PC-3 (cell line): ENCODE data around the gene MAP4K2. TPM values are rescaled to one million over a fixed set of nuclear protein-coding genes. Genes with fewer than 3 reads are reported as not detected.

Source experiments
- ATAC-seq: fragments of 200-7000 bp; cut with Tn5 transposase; 2 replicates; pipeline ENCODE4 v1.9.1; 2020; ENCODE audit warnings: mild to moderate bottlenecking, moderate library complexity
- BruUV-seq: library from RNA; stranded (reverse); fragments of 400-500 nt; replicated peaks from 2 replicates; lab custom pipeline; 2021; lab: Mats Ljungman, UMichigan
- CTCF ChIA-PET: fragments of 300-600 bp; sonication (Branson Sonifier 250); formaldehyde crosslinking; loops from one replicate; lab custom pipeline; 2022; ENCODE audit warnings: antibody characterized with exemption; lab: Charles Lee
- POLR2A ChIA-PET: fragments of 300-600 bp; sonication (Branson Sonifier 250); formaldehyde crosslinking; loops from one replicate; lab custom pipeline; 2022; ENCODE audit warnings: antibody characterized with exemption; ENCODE audit not compliant: unreplicated experiment; lab: Charles Lee
- DNase-seq: peaks from one replicate; pipeline ENCODE4 v3.0.0-alpha.2; 2015
- H2AFZ ChIP-seq: fragments of 300-600 bp; sonication (generic); 2 replicates; pipeline ENCODE4 v1.6.0; 2016; ENCODE audit warnings: antibody characterized with exemption, low read length
- H3F3A ChIP-seq: fragments of 300-600 bp; sonication (generic); one replicate; pipeline ENCODE4 v1.6.0; 2017; ENCODE audit warnings: antibody characterized with exemption, low read length, control low read depth, mild to moderate bottlenecking; ENCODE audit not compliant: unreplicated experiment
- H3K27ac ChIP-seq: fragments of 300-600 bp; sonication (generic); 2 replicates; pipeline ENCODE4 v1.5.1; 2016; ENCODE audit warnings: mild to moderate bottlenecking, low read length
- H3K27me3 ChIP-seq: fragments of 300-600 bp; sonication (generic); 2 replicates; pipeline ENCODE4 v1.6.1; 2016; ENCODE audit warnings: low read length, mixed read lengths
- H3K36me3 ChIP-seq: fragments of 300-600 bp; sonication (generic); 2 replicates; pipeline ENCODE4 v1.6.1; 2016; ENCODE audit warnings: low read depth, mixed run types, low read length, mixed read lengths
- H3K4me1 ChIP-seq: fragments of 300-600 bp; sonication (generic); 2 replicates; pipeline ENCODE4 v1.5.1; 2016; ENCODE audit warnings: low read length; ENCODE audit not compliant: insufficient read depth
- H3K4me2 ChIP-seq: fragments of 300-600 bp; sonication (generic); 2 replicates; pipeline ENCODE4 v1.6.0; 2016; ENCODE audit warnings: low read length
- H3K4me3 ChIP-seq: fragments of 300-600 bp; sonication (generic); 2 replicates; pipeline ENCODE4 v1.5.1; 2016; ENCODE audit warnings: mild to moderate bottlenecking, low read length, mixed read lengths
- H3K79me2 ChIP-seq: fragments of 300-600 bp; sonication (generic); 2 replicates; pipeline ENCODE4 v1.6.1; 2017; ENCODE audit warnings: low read length, mixed read lengths
- H3K9ac ChIP-seq: fragments of 300-600 bp; sonication (generic); 2 replicates; pipeline ENCODE4 v1.6.0; 2016; ENCODE audit warnings: mild to moderate bottlenecking, low read length
- H3K9me2 ChIP-seq: fragments of 300-600 bp; sonication (generic); replicated peaks from 2 replicates; pipeline ENCODE4 v1.6.1; 2016; ENCODE audit warnings: mixed run types, low read length, mixed read lengths
- H3K9me3 ChIP-seq: fragments of 300-600 bp; sonication (generic); 2 replicates; pipeline ENCODE4 v1.6.1; 2016; ENCODE audit warnings: low read length, mixed read lengths
- H4K20me1 ChIP-seq: fragments of 300-600 bp; sonication (generic); 2 replicates; pipeline ENCODE4 v1.6.1; 2016; ENCODE audit warnings: low read length, mixed read lengths
- CTCF ChIP-seq: fragments of 300-600 bp; sonication (generic); conservative IDR thresholded peaks from 2 replicates; pipeline ENCODE4 v1.5.1; 2017; ENCODE audit warnings: antibody characterized with exemption, low read depth, mild to moderate bottlenecking, low read length
- EZH2 ChIP-seq: fragments of 300-600 bp; sonication (generic); IDR thresholded peaks from one replicate; pipeline ENCODE4 v1.6.1; 2017; ENCODE audit warnings: antibody characterized with exemption, mild to moderate bottlenecking, low read length; ENCODE audit not compliant: unreplicated experiment
- EZH2phosphoT487 ChIP-seq: fragments of 300-600 bp; sonication (generic); IDR thresholded peaks from 2 replicates; pipeline ENCODE4 v1.6.1; 2018; ENCODE audit warnings: mild to moderate bottlenecking, antibody characterized with exemption, low read length, borderline replicate concordance
- intact Hi-C: fragments of 100-400 bp; cut with micrococcal nuclease; formaldehyde crosslinking; loops from 2 replicates; pipeline ENCODE4 v1.9.0; 2023
- total RNA-seq: library from RNA; depleted of rRNA; stranded (reverse); fragments of >200 nt; gene quantifications from 2 replicates; pipeline ENCODE4 v1.2.3, GENCODE V29; 2014

Gene MAP4K2
- total RNA-seq, 1 experiment from 2014 or later = 55.6 TPM

- intact Hi-C loops = loop anchor here (1.0 kb wide), 1 partner anchor 56 kb away; no protein-coding TSS in a partner anchor
- Histone ChIP-seq H3K4me2 (peak within 1 kb of the TSS; percentile 90), H3K27me3 (peaks cover 36% of the 10 kb centered on the region), H3K36me3 (no peaks in the 10 kb centered on the region), H3K9ac (no peak within 1 kb of the TSS), H3K4me3 (peak within 1 kb of the TSS; percentile 70), H2AFZ (peak within 1 kb of the TSS; percentile 91; the same call in 1 of the 2 replicates), H3K79me2 (no peaks in the 10 kb centered on the region), H3K27ac (no peak within 1 kb of the TSS), H3F3A (no peaks in the 10 kb centered on the region), H3K9me2 (no peaks in the 10 kb centered on the region), H4K20me1 (no peaks in the 10 kb centered on the region), H3K9me3 (no peaks in the 10 kb centered on the region), H3K4me1 (peaks cover 13% of the 10 kb centered on the region)
- DNase-seq = peak; percentile 40
- ChIA-PET POLR2A (no interaction called here), CTCF (no interaction called here)
- no TSS peak for BruUV-seq
- peak; percentile 42 for ATAC-seq
- TF ChIP-seq CTCF (peak; percentile 76), EZH2 (peak; percentile 84), EZH2phosphoT487 (peak; percentile 66)
Observed at GRCh38 chr11:64743591-64744543, 59.1 kb downstream of the MAP4K2 start, which contains the start of gene RASGRP2. RASGRP2 (minus strand) TSS chr11:64744142; CDS start chr11:64742866, 1,276 bp downstream.

- Histone ChIP-seq H3K4me2 (peak overlapping the region; percentile 90), H3F3A (no peaks in the 10 kb centered on the region), H3K9ac (no peak overlapping the region), H3K27ac (no peak overlapping the region), H3K9me3 (no peaks in the 10 kb centered on the region), H3K4me1 (peaks cover 13% of the 10 kb centered on the region), H3K36me3 (no peaks in the 10 kb centered on the region), H4K20me1 (no peaks in the 10 kb centered on the region), H3K27me3 (peaks cover 36% of the 10 kb centered on the region), H2AFZ (peak overlapping the region; percentile 91), H3K79me2 (no peaks in the 10 kb centered on the region), H3K4me3 (peak overlapping the region; percentile 70), H3K9me2 (no peaks in the 10 kb centered on the region)
- CTCF ChIA-PET = interaction anchor here (0.7 kb wide), 1 partner anchor 10 kb away, joined by 5 read pairs; no protein-coding TSS in a partner anchor
- peak; percentile 87 for TF ChIP-seq CTCF
- no peak for TF ChIP-seq EZH2phosphoT487
- TF ChIP-seq EZH2 = no peak
- BruUV-seq = no TSS peak
- ATAC-seq = peak; percentile 70
- POLR2A ChIA-PET = no interaction called here
- intact Hi-C loops = loop anchor here (1.0 kb wide), 1 partner anchor 55 kb away; no protein-coding TSS in a partner anchor
- DNase-seq = peak; percentile 73
Observed at GRCh38 chr11:64742889-64743590, 60.0 kb downstream of the MAP4K2 start.
